ENCODE data around the gene ZNF862. TPM values are rescaled to one million over a fixed set of nuclear protein-coding genes. Genes with fewer than 3 reads are reported as not detected.

ZNF862 gene
- total and polyA plus RNA-seq, 10 of the 15 experiments (the other 5 are each of a cell fraction or from before 2014, with no cell fraction given) = 0.49 to 7.7 (median 3.5) TPM

- TF ChIP-seq, protein P1, sequence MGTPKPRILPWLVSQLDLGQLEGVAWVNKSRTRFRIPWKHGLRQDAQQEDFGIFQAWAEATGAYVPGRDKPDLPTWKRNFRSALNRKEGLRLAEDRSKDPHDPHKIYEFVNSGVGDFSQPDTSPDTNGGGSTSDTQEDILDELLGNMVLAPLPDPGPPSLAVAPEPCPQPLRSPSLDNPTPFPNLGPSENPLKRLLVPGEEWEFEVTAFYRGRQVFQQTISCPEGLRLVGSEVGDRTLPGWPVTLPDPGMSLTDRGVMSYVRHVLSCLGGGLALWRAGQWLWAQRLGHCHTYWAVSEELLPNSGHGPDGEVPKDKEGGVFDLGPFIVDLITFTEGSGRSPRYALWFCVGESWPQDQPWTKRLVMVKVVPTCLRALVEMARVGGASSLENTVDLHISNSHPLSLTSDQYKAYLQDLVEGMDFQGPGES (IDR thresholded peaks at IDR 0.05) = no peak
- TF ChIP-seq PAX5 (IDR thresholded peaks at IDR 0.05; ENCODE audit: borderline replicate concordance, low read depth, low read length) (no peak), BCL11A (IDR thresholded peaks at IDR 0.05; ENCODE audit: low read depth, low read length) (no peak), SMAD5 (IDR thresholded peaks at IDR 0.05; ENCODE audit: low read depth) (no peak), CTCF (IDR thresholded peaks at IDR 0.05 in 2 of 3, conservative IDR thresholded peaks at IDR 0.05 in 1 of 3; ENCODE audit: control insufficient read depth in 2 of 3, extremely low read depth in 1 of 3, insufficient read depth in 1 of 3, low read depth in 3 of 3, low read length in 3 of 3) (no peak), SPI1 (IDR thresholded peaks at IDR 0.05; ENCODE audit: borderline replicate concordance, insufficient read depth, low read depth, low read length) (no peak), ZNF687 (IDR thresholded peaks at IDR 0.05) (no peak), RBBP5 (conservative IDR thresholded peaks at IDR 0.05) (no peak), MXI1 (IDR thresholded peaks at IDR 0.05; ENCODE audit: low read depth, low read length) (no peak)
Observed at GRCh38 chr7:149856583-149856982, 18.4 kb downstream of the ZNF862 start (continued).

All from GM12878 (cell line).